Measurements from ENCODE around the gene TUG1. TPM values are rescaled to one million over a fixed set of nuclear protein-coding genes. Genes with fewer than 3 reads are reported as not detected.
A peak's percentile ranks its signal among the peaks of the same experiment; 100 is the strongest.

The TUG1 gene
- total RNA-seq, 1 experiment from 2014 or later, result 69.8 TPM

DNA sequence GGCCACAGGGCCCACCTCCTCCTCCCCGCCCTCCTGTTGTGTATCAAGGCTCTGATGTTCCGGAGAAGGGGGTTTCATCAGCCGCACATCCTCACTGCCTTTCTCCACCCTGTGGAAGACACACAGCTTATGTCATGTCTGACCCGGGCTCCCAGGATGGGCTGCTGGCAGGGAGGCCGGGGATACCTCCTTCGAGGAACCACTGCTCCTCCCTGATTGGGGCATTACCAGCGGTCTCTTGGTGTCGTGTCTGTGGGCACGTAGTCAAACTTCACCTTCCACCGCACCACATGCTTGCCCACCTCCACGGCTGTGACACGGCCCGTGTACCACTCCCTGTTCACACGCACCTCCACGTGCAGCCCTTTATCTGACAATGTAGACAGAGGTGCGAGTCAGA is 36.4 kb upstream of the TUG1 start:
- Histone ChIP-seq H3K27ac (ENCODE audit: low read length) (no peak overlapping the region), H3K9me3 (ENCODE audit: control insufficient read depth, insufficient read depth, low read depth, low read length) (no peaks in the 10 kb centered on the region), H3K4me1 (ENCODE audit: control insufficient read depth, insufficient read depth, low read length) (no peaks in the 10 kb centered on the region), H3K27me3 (ENCODE audit: control insufficient read depth, insufficient read depth, low read length) (no peaks in the 10 kb centered on the region), H3K36me3 (ENCODE audit: control insufficient read depth, insufficient read depth, low read length) (peaks cover 11% of the 10 kb centered on the region), H3K4me3 (ENCODE audit: low read depth in 2 of 2, low read length in 2 of 2) (no peak overlapping the region)
- CTCF ChIA-PET, result no interaction called here
- POLR2A ChIA-PET, result no interaction called here
- ATAC-seq, result no peak
- TF ChIP-seq REST (IDR thresholded peaks at IDR 0.05; ENCODE audit: insufficient read depth in 1 of 2, low read depth in 2 of 2, low read length in 1 of 2) (no peak), TCF7L2 (IDR thresholded peaks at IDR 0.05; ENCODE audit: low read depth, low read length) (no peak), SIN3A (IDR thresholded peaks at IDR 0.05; ENCODE audit: borderline replicate concordance, insufficient read depth, low read depth, low read length) (no peak), CTCF (IDR thresholded peaks at IDR 0.05) (no peak), POLR2AphosphoS5 (IDR thresholded peaks at IDR 0.05; ENCODE audit: low read depth, low read length) (no peak)
- no TSS peak for BruUV-seq (replicated peaks)
- no peak for DNase-seq (ENCODE audit: low read depth, low spot score)
- intact Hi-C loops (cut with micrococcal nuclease; ENCODE audit: unreplicated experiment), result no loop called here
- in situ Hi-C loops (cut with HindIII; ENCODE audit: low pct_unique_long_range_greater_than_20kb, low sequenced_read_pairs), result no loop called here

- no TSS peak for BruUV-seq (replicated peaks)
- in situ Hi-C loops (cut with HindIII; ENCODE audit: low pct_unique_long_range_greater_than_20kb, low sequenced_read_pairs), result no loop called here
- POLR2A ChIA-PET, result no interaction called here
- Histone ChIP-seq H3K36me3 (ENCODE audit: control insufficient read depth, insufficient read depth, low read length) (peaks cover 13% of the 10 kb centered on the region), H3K27ac (ENCODE audit: low read length) (no peak overlapping the region), H3K9me3 (ENCODE audit: control insufficient read depth, insufficient read depth, low read depth, low read length) (no peaks in the 10 kb centered on the region), H3K4me1 (ENCODE audit: control insufficient read depth, insufficient read depth, low read length) (no peaks in the 10 kb centered on the region), H3K27me3 (ENCODE audit: control insufficient read depth, insufficient read depth, low read length) (no peaks in the 10 kb centered on the region), H3K4me3 (ENCODE audit: low read depth in 2 of 2, low read length in 2 of 2) (no peak overlapping the region)
- TF ChIP-seq TCF7L2 (IDR thresholded peaks at IDR 0.05; ENCODE audit: low read depth, low read length) (no peak), CTCF (IDR thresholded peaks at IDR 0.05) (no peak), REST (IDR thresholded peaks at IDR 0.05; ENCODE audit: insufficient read depth in 1 of 2, low read depth in 2 of 2, low read length in 1 of 2) (peak; percentile 27 to 53; a peak in 1 of 4 replicates)
- intact Hi-C loops (cut with micrococcal nuclease; ENCODE audit: unreplicated experiment), result no loop called here
- ATAC-seq (no peak), DNase-seq (ENCODE audit: low read depth, low spot score) (no peak)
- CTCF ChIA-PET, result no interaction called here
These were observed 35.6 kb upstream of the TUG1 start for GRCh38 chr22:30933457-30933856.

Measured in Panc1 (cell line).